IMR-90 (cell line): ENCODE measurements around the gene ZDHHC12. TPM values are rescaled to one million over a fixed set of nuclear protein-coding genes. Genes with fewer than 3 reads are reported as not detected.

Experiments
- ATAC-seq: fragments of 200-7000 bp; cut with Tn5 transposase; 2 replicates; pipeline ENCODE4 v1.9.1; 2020; ENCODE audit warnings: low read depth, mild to moderate bottlenecking, moderate library complexity
- BruUV-seq: library from RNA; stranded (reverse); fragments of 400-500 nt; replicated peaks from 2 replicates; lab custom pipeline; 2021; lab: Mats Ljungman, UMichigan
- CTCF ChIA-PET: fragments of 300-600 bp; formaldehyde crosslinking; extraction: SDS; loops from one replicate; lab custom pipeline; 2021; ENCODE audit warnings: antibody characterized with exemption; lab: Yijun Ruan, JAX
- POLR2A ChIA-PET: fragments of 300-600 bp; sonication (Branson Sonifier 250); formaldehyde crosslinking; loops from one replicate; lab custom pipeline; 2022; ENCODE audit warnings: antibody characterized with exemption; ENCODE audit not compliant: unreplicated experiment; lab: Charles Lee
- DNase-seq: peaks from one replicate; pipeline ENCODE4 v3.0.0; 2013
- H2AFZ ChIP-seq: replicated peaks from 2 replicates; pipeline ENCODE3; 2013; ENCODE audit warnings: low read length, mild to moderate bottlenecking; ENCODE audit not compliant: poor library complexity
- H2AK5ac ChIP-seq: 2 replicates; pipeline ENCODE4 v1.6.1; 2013; ENCODE audit warnings: low read depth, low read length, inconsistent platforms
- H2AK9ac ChIP-seq: replicated peaks from 2 replicates; pipeline ENCODE3; 2013; ENCODE audit warnings: mild to moderate bottlenecking, low read depth, low read length, moderate library complexity; ENCODE audit not compliant: poor library complexity
- H2BK120ac ChIP-seq: 2 replicates; pipeline ENCODE4 v1.6.1; 2013; ENCODE audit warnings: low read depth, low read length, inconsistent platforms
- H2BK15ac ChIP-seq: 3 replicates; pipeline ENCODE4 v1.6.1; 2013; ENCODE audit warnings: low read depth, low read length, inconsistent platforms
- H2BK20ac ChIP-seq: 2 replicates; pipeline ENCODE4 v1.6.1; 2013; ENCODE audit warnings: low read depth, mild to moderate bottlenecking, inconsistent platforms, low read length, moderate library complexity
- H2BK5ac ChIP-seq: 2 replicates; pipeline ENCODE4 v1.6.1; 2013; ENCODE audit warnings: mild to moderate bottlenecking, low read depth, low read length, inconsistent platforms; ENCODE audit not compliant: poor library complexity, severe bottlenecking
- H3K14ac ChIP-seq: replicated peaks from 2 replicates; pipeline ENCODE4 v1.6.1; 2013; ENCODE audit warnings: low read depth, low read length, inconsistent platforms
- H3K18ac ChIP-seq: 2 replicates; pipeline ENCODE4 v1.6.1; 2013; ENCODE audit warnings: low read depth, low read length, control low read depth
- H3K23ac ChIP-seq: 2 replicates; pipeline ENCODE4 v1.6.1; 2013; ENCODE audit warnings: low read depth, low read length, inconsistent platforms
- H3K27ac ChIP-seq: 2 replicates; pipeline ENCODE4 v1.5.1; 2013; ENCODE audit warnings: mild to moderate bottlenecking, control low read depth, low read length; ENCODE audit not compliant: insufficient read depth
- H3K27me3 ChIP-seq: 2 replicates; pipeline ENCODE4 v1.6.1; 2013; ENCODE audit warnings: low read length; ENCODE audit not compliant: control insufficient read depth, insufficient read depth
- H3K36me3 ChIP-seq: 2 replicates; pipeline ENCODE4 v1.6.1; 2013; ENCODE audit warnings: low read length, mixed read lengths; ENCODE audit not compliant: control insufficient read depth, insufficient read depth
- H3K4ac ChIP-seq: 2 replicates; pipeline ENCODE4 v1.6.1; 2013; ENCODE audit warnings: low read depth, low read length, inconsistent platforms
- H3K4me1 ChIP-seq: 2 replicates; pipeline ENCODE4 v1.6.1; 2013; ENCODE audit warnings: low read length, mixed read lengths; ENCODE audit not compliant: control insufficient read depth, insufficient read depth
- H3K4me2 ChIP-seq: 2 replicates; pipeline ENCODE4 v1.6.1; 2013; ENCODE audit warnings: low read depth, mild to moderate bottlenecking, control low read depth, low read length, moderate library complexity
- H3K4me3 ChIP-seq: 2 replicates; pipeline ENCODE4 v1.5.1; 2013; ENCODE audit warnings: low read depth, mild to moderate bottlenecking, control low read depth, low read length, moderate library complexity; ENCODE audit not compliant: insufficient read depth
- H3K56ac ChIP-seq: 2 replicates; pipeline ENCODE4 v1.6.1; 2013; ENCODE audit warnings: low read length, inconsistent platforms; ENCODE audit not compliant: insufficient read depth; ENCODE audit errors: extremely low read depth
- H3K79me1 ChIP-seq, 2 experiments: 2 replicates each; pipeline ENCODE4 v1.6.1; 2013; ENCODE audit warnings: low read length in 2 of 2, inconsistent platforms in 1 of 2, low read depth in 1 of 2
- H3K9ac ChIP-seq: 2 replicates; pipeline ENCODE4 v1.6.1; 2013; ENCODE audit warnings: low read depth, low read length, control low read depth
- H3K9me1 ChIP-seq: 2 replicates; pipeline ENCODE4 v1.6.1; 2013; ENCODE audit warnings: low read length, inconsistent platforms; ENCODE audit not compliant: insufficient read depth
- H3K9me3 ChIP-seq: 2 replicates; pipeline ENCODE4 v1.6.1; 2013; ENCODE audit warnings: low read length; ENCODE audit not compliant: control insufficient read depth, insufficient read depth
- H4K20me1 ChIP-seq: 2 replicates; pipeline ENCODE4 v1.6.1; 2013; ENCODE audit warnings: low read length, inconsistent platforms; ENCODE audit not compliant: insufficient read depth
- H4K5ac ChIP-seq: 2 replicates; pipeline ENCODE4 v1.6.1; 2013; ENCODE audit warnings: mild to moderate bottlenecking, low read depth, low read length, control low read depth
- H4K8ac ChIP-seq, 2 experiments: 2 replicates each; pipeline ENCODE4 v1.6.1; 2013; ENCODE audit warnings: low read depth in 2 of 2, low read length in 2 of 2, control low read depth in 1 of 2, inconsistent platforms in 1 of 2
- H4K91ac ChIP-seq: 2 replicates; pipeline ENCODE4 v1.6.1; 2013; ENCODE audit warnings: low read depth, low read length, inconsistent platforms; ENCODE audit not compliant: insufficient read depth
- BHLHE40 ChIP-seq: fragments of 150-350 bp; IDR thresholded peaks from 2 replicates; pipeline ENCODE4 v1.6.1; 2016; ENCODE audit warnings: mild to moderate bottlenecking, low read depth, low read length
- CEBPB ChIP-seq: IDR thresholded peaks from 2 replicates; pipeline ENCODE4 v1.6.1; 2012; ENCODE audit warnings: low read depth, low read length, improper control_type of control experiment
- CHD1 ChIP-seq: IDR thresholded peaks from 2 replicates; pipeline ENCODE4 v1.6.1; 2012; ENCODE audit warnings: low read depth, low read length, improper control_type of control experiment
- FOS ChIP-seq: fragments of 150-350 bp; IDR thresholded peaks from 2 replicates; pipeline ENCODE4 v1.6.1; 2016; ENCODE audit warnings: low read depth, low read length
- MAFK ChIP-seq: IDR thresholded peaks from 2 replicates; pipeline ENCODE4 v1.6.1; 2012; ENCODE audit warnings: low read depth, low read length, improper control_type of control experiment
- MAZ ChIP-seq: IDR thresholded peaks from 2 replicates; pipeline ENCODE4 v1.6.1; 2012; ENCODE audit warnings: low read depth, mild to moderate bottlenecking, low read length, improper control_type of control experiment, moderate library complexity, borderline replicate concordance
- MXI1 ChIP-seq: IDR thresholded peaks from 2 replicates; pipeline ENCODE4 v1.6.1; 2012; ENCODE audit warnings: low read depth, mild to moderate bottlenecking, low read length, moderate library complexity, borderline replicate concordance
- NFE2L2 ChIP-seq: fragments of 150-350 bp; IDR thresholded peaks from 2 replicates; pipeline ENCODE4 v1.6.1; 2016; ENCODE audit warnings: low read depth, mild to moderate bottlenecking, low read length
- POLR2A ChIP-seq: IDR thresholded peaks from 2 replicates; pipeline ENCODE4 v1.6.1; 2012; ENCODE audit warnings: mild to moderate bottlenecking, low read depth, low read length
- RAD21 ChIP-seq: IDR thresholded peaks from 2 replicates; pipeline ENCODE4 v1.6.1; 2012; ENCODE audit warnings: low read length, improper control_type of control experiment
- RCOR1 ChIP-seq: IDR thresholded peaks from 2 replicates; pipeline ENCODE4 v1.6.1; 2012; ENCODE audit warnings: mild to moderate bottlenecking, low read length, improper control_type of control experiment; ENCODE audit not compliant: insufficient replicate concordance
- RFX5 ChIP-seq: IDR thresholded peaks from 2 replicates; pipeline ENCODE4 v1.8.0; 2012; ENCODE audit warnings: low read depth, mild to moderate bottlenecking, low read length, moderate library complexity
- SMC3 ChIP-seq: fragments of 150-350 bp; IDR thresholded peaks from 2 replicates; pipeline ENCODE4 v1.6.1; 2016; ENCODE audit warnings: low read depth, mild to moderate bottlenecking, antibody characterized with exemption, low read length, moderate library complexity
- WGBS, 2 experiments: methylation state at CpG; one replicate each; pipeline versions ENCODE4 v1.1.5 to v1.1.7; 2013; ENCODE audit warnings: missing lambda C conversion rate in 2 of 2; ENCODE audit not compliant: insufficient read length in 1 of 2; ENCODE audit errors: extremely low coverage in 2 of 2; 5-methylcytosine and 5-hydroxymethylcytosine counted together
- dilution Hi-C: fragments of 300-500 bp; cut with HindIII; formaldehyde crosslinking; loops from one replicate; pipeline ENCODE4 v1.14.3; 2018; ENCODE audit warnings: low sequenced_read_pairs; ENCODE audit not compliant: unreplicated experiment
- in situ Hi-C: fragments of 300-500 bp; cut with MboI; formaldehyde crosslinking; loops from 3 replicates; pipeline ENCODE4 v1.14.3; 2019; ENCODE audit warnings: low sequenced_read_pairs, inconsistent platforms, mixed read lengths
- intact Hi-C: fragments of 100-400 bp; cut with micrococcal nuclease; formaldehyde crosslinking; loops from 2 replicates; pipeline ENCODE4 v1.10.0; 2022
- polyA plus RNA-seq, 3 experiments: library from polyadenylated mRNA; depleted of rRNA; stranded (reverse); fragments of >200 nt; gene quantifications; 2 replicates each; pipeline ENCODE4 v1.2.3, GENCODE V29; 2012; ENCODE audit warnings: low replicate concordance in 1 of 3
- total RNA-seq: library from RNA; depleted of rRNA; stranded (reverse); fragments of >200 nt; gene quantifications from 2 replicates; pipeline ENCODE4 v1.2.3, GENCODE V29; 2012
- TF ChIP-seq, protein P1 (sequence below): fragments of 150-350 bp; IDR thresholded peaks from 2 replicates; pipeline ENCODE4 v1.6.1; 2016; ENCODE audit warnings: low read depth, mild to moderate bottlenecking, low read length, moderate library complexity, borderline replicate concordance
- TF ChIP-seq, protein P2 (sequence below): fragments of 150-350 bp; IDR thresholded peaks from 2 replicates; pipeline ENCODE4 v1.6.1; 2017; ENCODE audit warnings: mild to moderate bottlenecking, antibody characterized with exemption, low read length, low read depth
- TF ChIP-seq, protein P3 (sequence below): conservative IDR thresholded peaks from 2 replicates; pipeline ENCODE4 v1.5.1; 2012; ENCODE audit warnings: mild to moderate bottlenecking, low read depth, low read length, improper control_type of control experiment

ZDHHC12 gene
- total and polyA plus RNA-seq, 2 of the 4 experiments (the other 2 are of a cell fraction): 16.7 to 60.7 TPM

- Histone ChIP-seq H4K5ac (no peak overlapping the region), H4K8ac (no peak overlapping the region), H3K27ac (no peak overlapping the region), H2AK9ac (no peak overlapping the region), H4K91ac (no peak overlapping the region), H2BK120ac (no peak overlapping the region), H3K79me1 (peaks cover 13 to 18% of the 10 kb centered on the region in 2 experiments; a peak in 3 of 4 replicates), H3K9ac (no peak overlapping the region), H3K56ac (no peak overlapping the region), H3K23ac (no peak overlapping the region), H3K4me3 (no peak overlapping the region), H3K4me2 (no peak overlapping the region), H3K36me3 (peaks cover 42% of the 10 kb centered on the region), H3K4me1 (no peaks in the 10 kb centered on the region), H2BK5ac (no peak overlapping the region), H3K4ac (no peak overlapping the region), H2AK5ac (no peak overlapping the region), H2AFZ (no peak overlapping the region), H2BK15ac (no peak overlapping the region), H3K9me1 (peaks cover 4% of the 10 kb centered on the region; the same call in 1 of the 2 replicates), H3K14ac (no peak overlapping the region), H3K18ac (no peak overlapping the region), H2BK20ac (no peak overlapping the region), H4K20me1 (no peaks in the 10 kb centered on the region), H3K9me3 (no peaks in the 10 kb centered on the region), H3K27me3 (no peaks in the 10 kb centered on the region)
- POLR2A ChIA-PET: no interaction called here
- TF ChIP-seq, protein P1, sequence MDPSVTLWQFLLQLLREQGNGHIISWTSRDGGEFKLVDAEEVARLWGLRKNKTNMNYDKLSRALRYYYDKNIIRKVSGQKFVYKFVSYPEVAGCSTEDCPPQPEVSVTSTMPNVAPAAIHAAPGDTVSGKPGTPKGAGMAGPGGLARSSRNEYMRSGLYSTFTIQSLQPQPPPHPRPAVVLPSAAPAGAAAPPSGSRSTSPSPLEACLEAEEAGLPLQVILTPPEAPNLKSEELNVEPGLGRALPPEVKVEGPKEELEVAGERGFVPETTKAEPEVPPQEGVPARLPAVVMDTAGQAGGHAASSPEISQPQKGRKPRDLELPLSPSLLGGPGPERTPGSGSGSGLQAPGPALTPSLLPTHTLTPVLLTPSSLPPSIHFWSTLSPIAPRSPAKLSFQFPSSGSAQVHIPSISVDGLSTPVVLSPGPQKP: no peak
- TF ChIP-seq POLR2A (no peak), CHD1 (no peak), RCOR1 (no peak), FOS (no peak), RAD21 (no peak), CEBPB (no peak), RFX5 (no peak), MXI1 (no peak), MAFK (no peak), BHLHE40 (no peak), NFE2L2 (no peak), SMC3 (no peak), MAZ (no peak)
- TF ChIP-seq, protein P2, sequence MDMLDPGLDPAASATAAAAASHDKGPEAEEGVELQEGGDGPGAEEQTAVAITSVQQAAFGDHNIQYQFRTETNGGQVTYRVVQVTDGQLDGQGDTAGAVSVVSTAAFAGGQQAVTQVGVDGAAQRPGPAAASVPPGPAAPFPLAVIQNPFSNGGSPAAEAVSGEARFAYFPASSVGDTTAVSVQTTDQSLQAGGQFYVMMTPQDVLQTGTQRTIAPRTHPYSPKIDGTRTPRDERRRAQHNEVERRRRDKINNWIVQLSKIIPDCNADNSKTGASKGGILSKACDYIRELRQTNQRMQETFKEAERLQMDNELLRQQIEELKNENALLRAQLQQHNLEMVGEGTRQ: no peak
- TF ChIP-seq, protein P3, sequence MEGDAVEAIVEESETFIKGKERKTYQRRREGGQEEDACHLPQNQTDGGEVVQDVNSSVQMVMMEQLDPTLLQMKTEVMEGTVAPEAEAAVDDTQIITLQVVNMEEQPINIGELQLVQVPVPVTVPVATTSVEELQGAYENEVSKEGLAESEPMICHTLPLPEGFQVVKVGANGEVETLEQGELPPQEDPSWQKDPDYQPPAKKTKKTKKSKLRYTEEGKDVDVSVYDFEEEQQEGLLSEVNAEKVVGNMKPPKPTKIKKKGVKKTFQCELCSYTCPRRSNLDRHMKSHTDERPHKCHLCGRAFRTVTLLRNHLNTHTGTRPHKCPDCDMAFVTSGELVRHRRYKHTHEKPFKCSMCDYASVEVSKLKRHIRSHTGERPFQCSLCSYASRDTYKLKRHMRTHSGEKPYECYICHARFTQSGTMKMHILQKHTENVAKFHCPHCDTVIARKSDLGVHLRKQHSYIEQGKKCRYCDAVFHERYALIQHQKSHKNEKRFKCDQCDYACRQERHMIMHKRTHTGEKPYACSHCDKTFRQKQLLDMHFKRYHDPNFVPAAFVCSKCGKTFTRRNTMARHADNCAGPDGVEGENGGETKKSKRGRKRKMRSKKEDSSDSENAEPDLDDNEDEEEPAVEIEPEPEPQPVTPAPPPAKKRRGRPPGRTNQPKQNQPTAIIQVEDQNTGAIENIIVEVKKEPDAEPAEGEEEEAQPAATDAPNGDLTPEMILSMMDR: no peak
- intact Hi-C loops (no loop called here), dilution Hi-C loops (no loop called here), in situ Hi-C loops (no loop called here)
- WGBS, 2 experiments: 94% methylated on average over 5 of the region's 16 CpGs; no CpG with 5 or more reads in 1 of the 2 experiments
- no peak for ATAC-seq
- DNase-seq: no peak
- CTCF ChIA-PET: no interaction called here
- no TSS peak for BruUV-seq
Observed at GRCh38 chr9:128753627-128754026, 29.7 kb upstream of the ZDHHC12 start.
